ENCODE measurements around the gene CASR.

The CASR gene

DNA sequence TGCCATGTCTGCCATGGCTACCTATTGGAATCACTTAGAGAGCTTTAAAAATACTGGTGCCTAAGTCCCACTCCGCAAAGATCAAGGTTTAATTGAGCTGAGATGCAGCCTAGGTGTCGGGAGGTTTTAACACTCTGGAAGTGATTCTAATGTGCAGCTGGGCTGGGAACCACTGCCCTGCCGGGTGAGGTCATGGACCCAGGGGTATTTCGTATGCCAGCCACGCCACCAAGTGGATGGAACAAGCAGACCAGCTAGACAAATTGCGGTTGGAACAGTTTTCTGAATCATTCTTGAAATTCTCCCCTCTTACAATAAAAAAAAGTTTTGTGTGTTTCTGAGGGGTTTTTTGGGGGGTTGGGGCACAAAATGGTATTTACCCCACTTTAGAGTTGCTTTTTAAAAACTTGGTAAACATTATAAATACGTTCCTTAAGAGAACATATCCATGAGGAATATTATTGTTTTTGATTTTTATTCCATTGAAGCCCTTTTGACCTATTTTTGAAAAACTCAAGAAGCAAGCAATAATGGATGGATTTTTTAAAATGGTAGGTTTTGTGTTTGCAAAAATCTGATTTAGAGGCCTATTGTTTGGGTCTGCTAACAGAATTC is 75.4 kb downstream of the CASR start:
- peak; percentile 97 for FAIRE-seq

DNA sequence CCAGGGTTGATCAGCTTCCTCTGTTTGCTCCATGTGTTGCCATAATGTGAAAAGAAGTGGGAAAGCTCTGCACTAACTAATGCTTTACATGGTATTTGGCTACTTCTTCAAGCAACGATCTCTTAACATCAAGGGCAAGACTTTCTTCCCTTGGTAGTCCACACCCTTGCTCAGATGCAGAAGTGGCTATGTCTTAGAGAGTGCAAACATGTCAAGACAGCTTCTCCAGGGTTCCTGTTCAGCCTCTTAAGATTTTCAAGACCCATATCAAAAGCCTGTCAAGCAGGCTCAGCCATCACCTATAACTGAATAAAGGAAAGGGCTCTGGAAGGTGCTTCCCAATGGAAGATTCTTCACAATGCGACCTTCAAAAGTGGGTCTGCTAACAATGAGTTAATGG is 76.7 kb downstream of the CASR start:
- no peak for FAIRE-seq

DNA sequence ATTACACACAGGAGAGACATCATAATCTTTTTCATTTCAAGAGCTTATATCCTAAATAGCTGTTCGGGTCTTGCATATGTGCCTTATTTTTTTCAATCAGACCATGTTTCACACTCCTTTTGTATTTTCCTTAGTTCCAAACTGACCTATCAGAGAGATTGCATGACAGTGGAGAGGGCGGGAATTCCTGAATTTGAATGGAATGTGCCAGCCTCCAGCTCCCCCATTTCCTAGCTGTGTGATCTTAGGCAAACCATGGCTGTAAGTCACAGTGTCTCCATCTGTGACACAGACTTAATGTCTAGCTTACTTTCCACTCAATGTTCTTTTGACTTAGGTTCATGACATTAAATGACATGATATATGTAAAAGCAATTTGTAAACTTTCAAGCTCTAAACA is 79.6 kb downstream of the CASR start:
- FAIRE-seq: no peak

DNA sequence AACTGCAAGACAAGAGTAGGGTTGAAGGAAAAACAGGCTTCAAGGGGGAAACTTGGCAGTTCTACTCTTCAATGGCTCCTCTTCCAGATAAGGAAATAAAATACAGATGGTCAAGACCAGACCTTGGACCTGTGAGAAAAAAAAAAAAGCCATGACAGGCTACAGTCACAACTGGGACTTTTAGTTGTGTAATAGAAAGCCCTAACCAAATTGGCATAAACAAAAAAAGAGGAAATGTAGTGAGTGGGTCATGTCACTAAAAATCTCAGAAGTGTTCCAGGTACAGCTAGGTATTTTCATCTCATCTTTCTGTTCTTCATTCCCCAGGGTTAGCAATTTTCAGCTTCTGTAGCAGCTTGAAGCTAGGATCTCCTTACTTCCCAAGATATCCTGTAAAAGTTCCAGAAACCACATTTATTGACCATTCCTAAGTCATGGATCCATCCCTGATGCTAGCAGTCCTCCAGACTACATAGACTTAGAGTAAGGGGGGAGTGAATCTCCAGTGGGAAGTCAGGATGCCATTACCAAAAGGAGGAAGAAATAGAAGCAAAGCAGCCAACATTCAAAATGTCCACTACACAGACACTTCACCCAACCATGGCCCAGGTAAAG is 80.6 kb downstream of the CASR start:
- no peak for FAIRE-seq

DNA sequence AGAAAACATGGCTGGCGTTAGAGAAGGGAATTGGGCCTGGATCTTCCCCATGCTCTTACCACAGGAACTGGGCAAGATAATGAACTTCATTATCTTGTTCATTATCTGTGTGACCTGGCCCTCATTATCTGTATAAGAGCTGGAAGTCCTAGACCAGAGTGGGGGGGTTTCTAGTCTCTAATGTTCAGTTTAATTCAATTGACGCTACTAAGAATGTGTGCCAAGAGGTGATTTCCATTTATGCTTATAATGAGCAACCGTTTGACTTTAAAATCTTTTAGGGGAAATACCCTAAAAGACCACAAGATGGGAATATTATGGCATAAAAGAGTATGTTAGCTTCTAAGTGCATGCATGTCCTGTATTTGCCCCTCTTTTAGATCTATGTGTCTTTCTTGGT is 82.5 kb downstream of the CASR start:
- FAIRE-seq: no peak

DNA sequence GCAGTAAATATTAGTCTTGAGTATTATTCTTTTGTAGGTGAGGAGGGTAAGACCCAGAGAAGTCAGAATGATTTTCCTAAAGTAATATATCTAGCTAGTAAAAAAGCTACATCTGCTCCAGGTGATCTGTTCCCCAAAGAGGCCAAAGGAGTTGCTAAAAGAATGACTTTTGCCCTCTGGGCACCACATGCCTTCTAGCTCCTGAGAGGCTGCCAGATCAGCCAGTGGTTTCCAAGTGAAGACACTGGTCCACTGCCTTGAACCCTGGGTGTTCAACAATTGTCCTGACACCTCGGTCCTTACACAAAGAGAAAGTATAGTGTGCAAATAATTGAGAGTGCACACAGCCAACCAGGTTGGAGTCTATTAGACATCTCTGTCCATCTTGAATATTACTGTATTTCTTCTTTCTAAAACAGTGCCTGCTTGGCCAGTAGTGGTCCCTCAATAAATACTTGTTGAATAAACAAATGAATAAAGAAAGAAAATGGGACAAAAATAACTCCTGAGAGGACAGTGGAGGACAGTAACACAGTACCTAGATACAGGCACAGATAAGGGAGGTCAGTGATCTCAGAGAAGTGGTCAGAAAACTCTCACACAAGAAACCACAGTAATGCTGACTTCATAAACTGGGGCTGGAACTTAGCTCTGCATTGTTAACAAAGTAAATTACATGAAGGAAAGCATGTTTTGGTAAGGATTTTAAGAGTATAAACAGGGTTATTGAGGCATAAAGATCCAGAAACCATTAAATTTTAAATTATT is 85.0 kb downstream of the CASR start:
- no peak for FAIRE-seq

DNA sequence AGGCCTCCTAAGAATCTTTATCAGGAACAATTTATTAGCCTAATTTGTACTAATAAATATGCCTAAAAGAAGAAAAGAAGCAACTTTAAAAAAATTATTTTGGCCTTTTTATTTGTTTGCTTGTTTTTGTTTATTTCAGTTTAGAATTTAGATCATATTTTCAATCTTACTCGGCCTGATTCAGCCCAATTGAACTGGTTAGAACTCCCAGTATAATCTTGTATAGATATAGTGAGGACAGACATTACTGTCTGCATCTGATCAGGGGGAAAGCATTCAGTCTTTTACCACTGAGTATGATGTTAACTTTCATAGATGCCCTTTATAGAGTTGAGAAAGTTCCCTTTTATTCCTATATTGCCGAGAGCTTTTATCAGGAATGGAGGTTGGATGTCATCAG is 85.6 kb downstream of the CASR start:
- FAIRE-seq: no peak

DNA sequence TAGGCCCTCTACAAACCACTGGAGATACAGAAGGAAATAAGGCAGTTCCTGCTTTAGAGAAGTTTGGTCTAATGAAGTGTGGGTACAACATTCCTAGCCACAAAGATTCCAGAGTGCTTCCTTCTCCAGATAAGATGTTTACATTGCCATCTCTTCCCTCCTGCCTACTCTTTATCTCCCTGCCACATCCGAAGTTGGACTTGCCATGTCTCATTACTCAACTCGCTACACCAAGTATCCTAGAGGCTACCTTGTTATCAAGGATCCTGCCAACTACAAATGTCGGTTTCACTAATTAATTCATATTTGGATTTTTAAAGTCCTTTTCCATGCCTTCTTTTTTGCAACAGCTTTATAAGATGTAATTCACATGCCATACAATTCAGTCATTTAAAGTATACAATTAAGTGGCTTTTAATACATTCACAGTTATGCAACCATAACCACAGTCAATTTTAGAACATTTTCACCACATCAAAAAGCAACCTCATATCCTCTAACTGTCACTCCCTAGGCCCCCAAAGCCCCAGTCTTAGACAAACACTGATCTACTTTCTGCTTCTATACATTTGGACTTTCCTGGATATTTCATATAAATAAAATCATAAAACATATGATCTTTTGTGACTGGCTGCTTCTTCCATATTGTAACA is 87.9 kb downstream of the CASR start:
- no peak for FAIRE-seq

DNA sequence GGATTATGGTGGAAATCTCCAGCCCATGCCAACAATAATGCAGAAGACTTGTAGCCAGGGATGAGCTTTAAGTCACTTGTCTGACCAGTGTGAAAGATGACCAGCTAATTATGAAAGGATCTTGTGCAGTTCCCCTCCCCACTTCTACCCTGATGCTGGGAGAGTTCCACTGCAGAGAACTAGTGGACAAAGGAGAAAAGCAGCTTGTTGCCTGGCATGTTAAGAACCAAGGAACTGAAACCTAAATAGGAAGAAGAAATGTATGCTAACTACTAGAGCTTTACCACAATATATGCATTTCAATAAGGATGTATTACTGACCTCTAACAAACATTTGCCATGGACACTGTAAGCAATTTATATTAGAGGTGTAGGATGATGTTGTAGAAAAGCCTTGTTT is 89.4 kb downstream of the CASR start:
- FAIRE-seq: no peak

DNA sequence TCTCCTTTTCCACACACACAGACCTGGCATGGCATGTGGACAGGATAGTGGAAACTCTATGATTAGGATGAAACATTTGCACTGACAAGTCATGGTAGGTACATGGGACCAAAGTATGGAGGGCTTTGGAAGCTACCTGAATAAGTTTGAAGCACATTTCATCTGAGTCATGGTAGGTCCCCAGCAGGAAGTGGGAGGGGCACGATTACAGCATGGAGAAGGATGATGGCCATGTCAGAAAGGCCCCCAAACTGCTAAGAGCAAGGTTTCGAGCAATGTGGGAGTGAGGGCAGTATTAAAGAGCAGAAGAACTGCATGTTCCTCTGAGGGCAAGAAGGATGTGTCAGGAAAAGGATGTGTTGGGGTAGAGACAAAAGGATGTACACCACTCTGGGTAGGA is 90.0 kb downstream of the CASR start:
- no peak for FAIRE-seq

DNA sequence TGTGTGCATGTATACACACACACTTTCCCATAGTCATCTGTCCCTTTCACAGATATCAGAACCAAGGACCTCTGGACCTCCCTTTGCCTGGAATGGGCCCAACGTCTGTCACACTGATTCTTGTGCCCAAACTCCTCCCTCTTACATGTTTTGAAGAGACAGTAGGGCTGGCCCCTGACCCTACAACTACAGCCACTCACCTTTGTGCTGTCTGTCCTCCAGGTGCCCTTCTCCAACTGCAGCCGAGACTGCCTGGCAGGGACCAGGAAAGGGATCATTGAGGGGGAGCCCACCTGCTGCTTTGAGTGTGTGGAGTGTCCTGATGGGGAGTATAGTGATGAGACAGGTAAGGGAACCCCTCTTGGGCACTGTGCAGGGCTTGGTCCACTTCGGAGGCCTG is 98.4 kb downstream of the CASR start:
- no peak for FAIRE-seq

DNA sequence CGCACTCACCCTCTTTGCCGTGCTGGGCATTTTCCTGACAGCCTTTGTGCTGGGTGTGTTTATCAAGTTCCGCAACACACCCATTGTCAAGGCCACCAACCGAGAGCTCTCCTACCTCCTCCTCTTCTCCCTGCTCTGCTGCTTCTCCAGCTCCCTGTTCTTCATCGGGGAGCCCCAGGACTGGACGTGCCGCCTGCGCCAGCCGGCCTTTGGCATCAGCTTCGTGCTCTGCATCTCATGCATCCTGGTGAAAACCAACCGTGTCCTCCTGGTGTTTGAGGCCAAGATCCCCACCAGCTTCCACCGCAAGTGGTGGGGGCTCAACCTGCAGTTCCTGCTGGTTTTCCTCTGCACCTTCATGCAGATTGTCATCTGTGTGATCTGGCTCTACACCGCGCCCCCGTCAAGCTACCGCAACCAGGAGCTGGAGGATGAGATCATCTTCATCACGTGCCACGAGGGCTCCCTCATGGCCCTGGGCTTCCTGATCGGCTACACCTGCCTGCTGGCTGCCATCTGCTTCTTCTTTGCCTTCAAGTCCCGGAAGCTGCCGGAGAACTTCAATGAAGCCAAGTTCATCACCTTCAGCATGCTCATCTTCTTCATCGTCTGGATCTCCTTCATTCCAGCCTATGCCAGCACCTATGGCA is 100.5 kb downstream of the CASR start:
- no peak for FAIRE-seq

DNA sequence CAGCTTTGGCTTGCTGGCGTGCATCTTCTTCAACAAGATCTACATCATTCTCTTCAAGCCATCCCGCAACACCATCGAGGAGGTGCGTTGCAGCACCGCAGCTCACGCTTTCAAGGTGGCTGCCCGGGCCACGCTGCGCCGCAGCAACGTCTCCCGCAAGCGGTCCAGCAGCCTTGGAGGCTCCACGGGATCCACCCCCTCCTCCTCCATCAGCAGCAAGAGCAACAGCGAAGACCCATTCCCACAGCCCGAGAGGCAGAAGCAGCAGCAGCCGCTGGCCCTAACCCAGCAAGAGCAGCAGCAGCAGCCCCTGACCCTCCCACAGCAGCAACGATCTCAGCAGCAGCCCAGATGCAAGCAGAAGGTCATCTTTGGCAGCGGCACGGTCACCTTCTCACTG is 101.0 kb downstream of the CASR start:
- FAIRE-seq: no peak

DNA sequence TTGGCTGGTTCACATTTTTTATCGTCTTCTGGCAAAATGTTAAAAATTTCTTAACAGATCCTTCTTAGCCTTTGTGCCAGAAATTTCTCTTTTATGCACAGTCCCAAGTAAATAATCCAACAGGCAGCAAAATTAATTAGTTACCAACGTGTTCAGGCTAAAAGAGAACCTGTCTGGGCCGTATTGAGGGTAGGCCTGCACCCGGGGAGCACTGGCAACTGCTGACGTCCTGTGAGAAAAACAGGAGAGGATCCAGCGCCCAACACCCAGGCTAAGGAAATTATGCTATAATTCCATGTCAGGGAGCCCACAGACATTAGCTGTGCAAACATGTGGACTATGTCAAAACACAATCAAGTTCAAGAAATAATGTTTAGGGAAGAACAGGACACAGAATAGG is 110.9 kb downstream of the CASR start:
- no peak for FAIRE-seq

DNA sequence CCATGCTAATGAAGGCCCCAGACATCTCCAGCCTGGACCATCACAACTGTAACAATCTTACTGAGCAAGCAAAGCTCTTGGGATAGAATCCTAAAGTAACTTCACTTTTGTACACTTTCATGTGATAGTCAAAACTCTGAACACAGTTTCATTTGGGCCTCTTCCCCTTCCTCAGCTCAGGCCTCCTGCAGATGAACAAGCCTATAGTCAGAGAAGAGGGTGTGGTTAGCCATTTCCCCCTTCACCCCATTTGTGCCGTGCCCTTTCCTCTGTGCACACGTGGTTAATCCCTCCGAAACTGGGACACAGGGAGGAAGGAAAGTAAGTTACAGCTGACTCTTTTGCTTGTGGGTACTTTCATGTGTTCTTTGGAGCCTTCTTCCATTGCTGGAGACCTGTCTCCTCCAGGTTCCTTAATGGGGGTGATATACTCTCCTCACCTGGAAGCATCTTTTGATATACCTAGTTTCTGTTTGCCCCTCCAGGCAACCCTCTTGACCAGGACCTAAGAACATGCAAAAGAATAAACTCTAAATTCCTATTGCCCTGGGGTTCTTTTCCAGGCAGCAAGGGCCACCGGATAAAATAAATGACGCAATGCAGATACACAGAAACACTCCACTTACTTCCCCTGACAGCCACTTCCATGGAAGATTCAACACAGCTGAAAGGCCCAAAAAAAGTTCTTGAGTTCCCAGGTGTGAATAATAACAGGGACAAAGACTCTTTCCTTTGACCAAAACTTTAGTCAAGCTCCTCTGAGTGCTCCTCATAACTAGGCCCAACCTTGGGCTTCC is 112.0 kb downstream of the CASR start:
- no peak for FAIRE-seq

DNA sequence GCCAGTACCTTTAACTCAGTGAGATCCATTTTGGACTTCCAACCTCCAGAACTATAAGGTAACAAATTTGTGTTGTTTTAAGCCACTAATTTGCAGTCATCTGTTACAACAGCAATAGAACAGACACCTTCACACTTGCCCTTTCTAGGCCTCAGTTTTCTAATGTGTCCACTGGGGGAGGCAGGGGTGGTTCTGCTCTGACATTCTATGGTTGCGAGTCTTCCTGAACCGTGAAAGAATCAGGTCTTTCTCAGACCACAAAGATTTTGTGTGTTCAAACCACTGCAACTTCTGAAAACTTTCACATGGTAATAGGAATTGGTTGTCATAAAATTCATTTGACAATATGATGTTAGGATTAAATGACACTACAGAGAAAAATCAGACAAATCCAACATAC is 114.8 kb downstream of the CASR start:
- FAIRE-seq: no peak

DNA sequence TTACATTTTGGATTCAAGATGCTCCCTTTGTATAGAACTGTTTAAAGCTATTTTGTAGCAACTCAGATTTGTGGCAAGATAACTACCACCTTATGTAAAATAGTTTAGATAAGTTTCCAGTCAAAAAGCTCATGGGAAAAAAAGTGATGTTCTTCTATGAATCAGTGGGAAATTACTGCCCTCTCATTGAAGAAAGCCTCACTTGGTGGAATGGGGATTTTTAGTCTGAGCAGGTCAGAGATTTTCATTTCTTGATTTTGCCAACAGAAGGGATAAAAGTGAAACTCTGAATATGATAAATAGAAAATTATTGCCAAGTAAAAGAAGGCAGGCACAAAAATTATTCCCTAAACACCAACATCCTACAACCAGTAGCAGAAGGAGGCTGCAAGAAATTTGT is 115.7 kb downstream of the CASR start:
- no peak for FAIRE-seq

DNA sequence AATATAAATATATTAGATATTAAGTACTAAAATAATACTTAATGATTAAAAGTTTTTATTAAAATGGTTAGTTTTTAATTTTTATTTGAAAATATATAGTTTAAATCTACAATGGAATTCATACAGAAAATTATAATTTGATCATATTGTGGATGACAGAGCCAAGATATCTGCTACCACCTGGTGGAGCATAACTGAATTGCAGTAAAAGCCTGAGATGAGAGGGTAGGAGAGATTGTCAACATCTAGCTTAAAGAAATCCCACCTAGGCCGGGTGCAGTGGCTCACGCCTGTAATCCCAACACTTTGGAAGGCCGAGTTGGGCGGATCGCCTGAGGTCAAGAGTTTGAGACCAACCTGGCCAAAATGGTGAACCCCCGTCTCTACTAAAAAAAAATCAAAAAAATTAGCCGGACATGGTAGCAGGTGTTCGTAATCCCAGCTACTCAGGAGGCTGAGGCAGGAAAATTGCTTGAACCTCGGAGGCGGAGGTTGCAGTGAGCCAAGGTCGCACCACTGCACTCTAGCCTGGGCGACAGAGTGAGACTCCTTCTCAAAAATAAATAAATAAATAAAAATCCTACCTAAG is 116.5 kb downstream of the CASR start:
- no peak for FAIRE-seq

DNA sequence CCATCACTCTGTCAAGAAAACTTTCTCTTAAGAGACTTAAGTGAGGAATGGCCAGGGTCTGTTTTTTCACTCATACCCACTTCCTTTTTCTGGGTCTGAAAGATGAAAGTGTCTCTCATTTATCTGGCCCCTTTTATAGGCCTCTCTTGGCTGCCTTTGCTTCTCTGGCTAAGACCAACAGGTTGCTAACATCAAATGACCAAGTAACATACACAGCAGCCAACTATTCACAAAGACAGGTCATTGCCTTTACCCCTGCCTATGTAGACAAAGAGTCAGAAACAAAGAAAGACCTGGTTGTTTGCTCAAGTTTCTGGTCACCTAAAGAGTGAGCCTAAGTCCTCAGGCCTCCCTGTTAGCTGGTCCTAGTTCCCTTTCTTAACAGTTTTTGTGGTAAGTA is 117.6 kb downstream of the CASR start:
- no peak for FAIRE-seq

DNA sequence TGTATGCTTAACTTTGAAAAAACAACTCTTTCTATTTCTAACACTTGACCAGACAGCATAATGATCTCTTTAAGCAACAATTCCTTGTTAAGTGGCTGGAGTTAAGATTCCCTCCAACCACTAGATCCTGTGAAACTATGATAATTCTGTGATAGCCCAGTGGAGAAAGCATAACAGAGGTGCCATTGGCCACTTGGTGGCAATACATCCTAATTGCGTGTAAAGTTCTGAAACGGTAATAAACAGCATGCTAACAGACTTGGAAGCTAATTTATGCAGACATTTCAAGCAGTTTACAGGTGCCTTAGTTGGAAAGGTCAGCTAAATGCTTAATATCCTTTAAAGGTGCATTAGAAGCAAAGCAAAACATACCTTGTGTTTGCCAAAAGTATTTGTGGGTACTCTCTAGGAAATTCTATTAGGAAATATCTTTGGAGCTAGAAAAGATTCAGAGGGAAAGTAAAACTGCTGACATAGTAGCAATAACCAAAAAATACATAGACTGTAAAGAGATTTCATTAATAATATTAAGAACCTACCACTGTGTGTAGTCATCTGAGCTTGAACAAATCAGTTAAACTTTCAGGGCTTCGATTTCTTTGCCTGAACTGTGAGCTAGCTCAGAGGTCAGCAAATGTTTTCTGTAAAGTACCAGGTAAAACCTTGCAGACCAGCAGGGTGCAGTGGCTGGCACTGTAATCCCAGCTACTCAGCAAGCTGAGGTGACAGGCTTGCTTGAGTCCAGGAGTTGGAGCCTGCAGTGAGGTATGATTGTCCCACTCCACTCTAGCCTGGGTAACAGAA is 122.6 kb downstream of the CASR start:
- FAIRE-seq: peak; percentile 49

DNA sequence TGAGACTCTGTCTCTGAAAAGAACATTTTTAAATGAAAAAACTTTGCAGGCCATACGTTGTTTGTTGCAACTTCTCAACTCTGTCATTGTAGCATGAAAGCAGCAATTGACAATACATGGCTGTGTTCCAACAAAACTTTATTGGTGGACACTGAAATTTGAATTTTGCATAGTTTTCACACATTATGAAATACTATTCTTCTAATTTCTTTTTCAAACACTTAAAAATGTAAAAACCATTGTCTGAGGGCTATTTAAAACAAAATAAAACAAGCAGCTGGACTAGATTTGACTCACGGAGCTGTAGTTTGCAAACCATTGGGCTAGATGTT is 123.1 kb downstream of the CASR start:
- FAIRE-seq: no peak

Data from islet of Langerhans (tissue), 1 donor.